Fibroblast of mammary gland (primary cell): ENCODE data around the gene FLVCR2.
A peak's percentile ranks its signal among the peaks of the same experiment; 100 is the strongest.

Source experiments
- DNase-seq: peaks from one replicate; pipeline ENCODE4 v3.0.0-alpha.2; 2010; ENCODE audit warnings: low read depth
- H3K4me3 ChIP-seq: 2 replicates; pipeline ENCODE4 v1.5.1; 2011; ENCODE audit warnings: low read depth, mild to moderate bottlenecking, low read length, moderate library complexity; ENCODE audit not compliant: control insufficient read depth
- CTCF ChIP-seq: conservative IDR thresholded peaks from 2 replicates; pipeline ENCODE4 v1.5.1; 2011; ENCODE audit warnings: low read depth, low read length, inconsistent platforms; ENCODE audit not compliant: control insufficient read depth, insufficient read depth

The FLVCR2 gene

GRCh38 chr14:75553761-75554364 lies 24.6 kb upstream of the FLVCR2 start:
- no peak overlapping the region for H3K4me3 ChIP-seq
- TF ChIP-seq CTCF, result no peak
- no peak for DNase-seq

GRCh38 chr14:75554482-75554881 lies 23.9 kb upstream of the FLVCR2 start:
- H3K4me3 ChIP-seq, result no peak overlapping the region
- no peak for TF ChIP-seq CTCF
- peak; percentile 24 for DNase-seq

- TF ChIP-seq CTCF, result no peak
- peak; percentile 16 for DNase-seq
- H3K4me3 ChIP-seq, result no peak overlapping the region
Observed at GRCh38 chr14:75558440-75558839, 20.0 kb upstream of the FLVCR2 start.

- no peak for DNase-seq
- no peak overlapping the region for H3K4me3 ChIP-seq
- no peak for TF ChIP-seq CTCF
Observed at GRCh38 chr14:75559045-75559444, 19.4 kb upstream of the FLVCR2 start.

- no peak overlapping the region for H3K4me3 ChIP-seq
- peak; percentile 79 for DNase-seq
- no peak for TF ChIP-seq CTCF
Observed at GRCh38 chr14:75559451-75560222, 18.8 kb upstream of the FLVCR2 start.

- no peak overlapping the region for H3K4me3 ChIP-seq
- peak; percentile 71 for DNase-seq
- peak; percentile 97 for TF ChIP-seq CTCF
Observed at GRCh38 chr14:75561013-75561432, 17.4 kb upstream of the FLVCR2 start.

GRCh38 chr14:75562089-75562488 lies 16.3 kb upstream of the FLVCR2 start:
- no peak for DNase-seq
- TF ChIP-seq CTCF, result no peak
- H3K4me3 ChIP-seq, result no peak overlapping the region
